HEK293T (cell line): Measurements from ENCODE around the gene MRPS9.

Experiments used
- CTCF ChIA-PET: fragments of 350-600 bp; formaldehyde crosslinking; extraction: SDS; loops from one replicate; lab custom pipeline; 2021; ENCODE audit warnings: antibody characterized with exemption, inconsistent platforms; lab: Yijun Ruan, JAX
- POLR2A ChIA-PET: fragments of 350-600 bp; formaldehyde crosslinking; extraction: SDS; loops from one replicate; lab custom pipeline; 2020; ENCODE audit warnings: antibody characterized with exemption, inconsistent platforms; lab: Yijun Ruan, JAX
- DNase-seq: peaks from one replicate; pipeline ENCODE4 v3.0.0; 2012; ENCODE audit warnings: mixed read lengths; ENCODE audit errors: extremely low spot score
- ARNT ChIP-seq: fragments of 450-650 bp; IDR thresholded peaks from 2 replicates; pipeline ENCODE4 v1.6.1; 2017; ENCODE audit warnings: mild to moderate bottlenecking
- BHLHE40 ChIP-seq: fragments of 450-650 bp; IDR thresholded peaks from 2 replicates; pipeline ENCODE4 v1.6.1; 2016; ENCODE audit warnings: mild to moderate bottlenecking, moderate library complexity, borderline replicate concordance
- CTBP1 ChIP-seq: fragments of 450-650 bp; IDR thresholded peaks from 2 replicates; pipeline ENCODE4 v1.6.1; 2016; ENCODE audit warnings: borderline replicate concordance
- ELF4 ChIP-seq: fragments of 450-650 bp; IDR thresholded peaks from 2 replicates; pipeline ENCODE4 v1.6.1; 2017; ENCODE audit warnings: antibody characterized with exemption
- FOXA1 ChIP-seq: fragments of 450-650 bp; IDR thresholded peaks from 2 replicates; pipeline ENCODE4 v1.6.1; 2016; ENCODE audit warnings: mild to moderate bottlenecking
- FOXK2 ChIP-seq: fragments of 450-650 bp; IDR thresholded peaks from 2 replicates; pipeline ENCODE4 v1.6.1; 2016; ENCODE audit warnings: mild to moderate bottlenecking
- FOXM1 ChIP-seq: fragments of 450-650 bp; IDR thresholded peaks from 2 replicates; pipeline ENCODE4 v1.6.1; 2017; ENCODE audit warnings: mild to moderate bottlenecking, borderline replicate concordance
- HDGF ChIP-seq: fragments of 450-650 bp; IDR thresholded peaks from 2 replicates; pipeline ENCODE4 v1.6.1; 2017; ENCODE audit warnings: antibody characterized with exemption, borderline replicate concordance
- L3MBTL2 ChIP-seq: fragments of 450-650 bp; conservative IDR thresholded peaks from 2 replicates; pipeline ENCODE4 v1.6.1; 2016; ENCODE audit warnings: mild to moderate bottlenecking
- LEF1 ChIP-seq: fragments of 450-650 bp; IDR thresholded peaks from 2 replicates; pipeline ENCODE4 v1.6.1; 2017; ENCODE audit warnings: mild to moderate bottlenecking, borderline replicate concordance
- NFRKB ChIP-seq: fragments of 450-650 bp; IDR thresholded peaks from 2 replicates; pipeline ENCODE4 v1.6.1; 2016; ENCODE audit warnings: mild to moderate bottlenecking, moderate library complexity
- PKNOX1 ChIP-seq: fragments of 450-650 bp; IDR thresholded peaks from 2 replicates; pipeline ENCODE4 v1.6.1; 2016
- SP1 ChIP-seq: fragments of 450-650 bp; IDR thresholded peaks from 2 replicates; pipeline ENCODE4 v1.6.1; 2017
- SUZ12 ChIP-seq: fragments of 450-650 bp; IDR thresholded peaks from 2 replicates; pipeline ENCODE4 v1.6.1; 2016; ENCODE audit warnings: mild to moderate bottlenecking
- TARDBP ChIP-seq: fragments of 450-650 bp; IDR thresholded peaks from 2 replicates; pipeline ENCODE4 v1.6.1; 2016
- ZNF384 ChIP-seq: fragments of 450-650 bp; IDR thresholded peaks from 2 replicates; pipeline ENCODE4 v1.6.1; 2016

MRPS9 gene

GRCh38 chr2:105038383-105039061, 653 bp downstream of the MRPS9 start:
- DNase-seq: no peak
- ChIA-PET POLR2A (interaction anchor here (0.6 to 1.9 kb wide), 13 partner anchors 11 to 189 kb away, joined by 3 to 11 read pairs (median 3); no protein-coding TSS in a partner anchor), CTCF (no interaction called here)
- TF ChIP-seq L3MBTL2 (peak; percentile 8; the same call in 1 of the 2 replicates), FOXA1 (no peak)

- DNase-seq: no peak
- ChIA-PET POLR2A (interaction anchor here (0.6 kb wide), 1 partner anchor 164 kb away, joined by 3 read pairs; no protein-coding TSS in a partner anchor), CTCF (no interaction called here)
- TF ChIP-seq ARNT: no peak
- no peak for TF ChIP-seq SUZ12
- TF ChIP-seq ZNF384: no peak
- TF ChIP-seq BHLHE40: no peak
- TF ChIP-seq LEF1: no peak
- TF ChIP-seq PKNOX1: no peak
- no peak for TF ChIP-seq L3MBTL2
- TF ChIP-seq SP1: no peak
- TF ChIP-seq FOXA1: no peak
- TF ChIP-seq CTBP1: no peak
- TF ChIP-seq FOXK2: no peak
- TF ChIP-seq NFRKB: no peak
Measured at GRCh38 chr2:105039559-105039958, 1.7 kb downstream of the MRPS9 start.

- POLR2A ChIA-PET: no interaction called here
- CTCF ChIA-PET: no interaction called here
- TF ChIP-seq PKNOX1 (no peak), SP1 (no peak), FOXA1 (no peak), NFRKB (no peak), TARDBP (no peak), SUZ12 (no peak), BHLHE40 (no peak), L3MBTL2 (no peak), ELF4 (no peak), HDGF (no peak), FOXM1 (no peak), FOXK2 (no peak), ARNT (no peak), LEF1 (no peak), CTBP1 (no peak), ZNF384 (no peak)
- no peak for DNase-seq
Measured at GRCh38 chr2:105042189-105042588, 4.3 kb downstream of the MRPS9 start.

DNA sequence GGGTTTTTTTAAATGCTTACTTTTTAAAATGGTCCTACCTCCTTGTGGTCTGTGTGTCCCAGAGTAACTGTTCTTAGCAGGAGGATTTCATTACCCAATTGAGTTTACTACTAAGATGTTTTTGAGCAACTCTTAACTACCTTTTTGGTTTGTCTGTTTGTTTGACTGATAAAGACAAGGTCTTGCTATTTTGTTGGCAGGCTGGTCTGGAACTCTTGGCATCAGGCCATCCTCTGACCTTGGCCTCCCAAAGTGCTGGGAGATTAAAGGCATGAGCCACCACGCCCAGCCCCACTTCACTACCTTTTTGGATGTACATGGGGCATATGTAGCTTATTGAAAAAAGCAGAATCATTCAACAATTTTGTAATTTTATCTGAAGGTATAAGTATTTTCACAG, 14.9 kb downstream of the MRPS9 start:
- CTCF ChIA-PET: no interaction called here
- no peak for DNase-seq
- TF ChIP-seq SP1 (no peak), TARDBP (no peak), FOXM1 (no peak), HDGF (no peak), NFRKB (no peak)
- POLR2A ChIA-PET: no interaction called here

GRCh38 chr2:105055613-105056012, 17.7 kb downstream of the MRPS9 start:
- CTCF ChIA-PET: interaction anchor here (0.7 kb wide), 1 partner anchor 203 kb away, joined by 4 read pairs; no protein-coding TSS in a partner anchor
- POLR2A ChIA-PET: no interaction called here
- DNase-seq: no peak

DNA sequence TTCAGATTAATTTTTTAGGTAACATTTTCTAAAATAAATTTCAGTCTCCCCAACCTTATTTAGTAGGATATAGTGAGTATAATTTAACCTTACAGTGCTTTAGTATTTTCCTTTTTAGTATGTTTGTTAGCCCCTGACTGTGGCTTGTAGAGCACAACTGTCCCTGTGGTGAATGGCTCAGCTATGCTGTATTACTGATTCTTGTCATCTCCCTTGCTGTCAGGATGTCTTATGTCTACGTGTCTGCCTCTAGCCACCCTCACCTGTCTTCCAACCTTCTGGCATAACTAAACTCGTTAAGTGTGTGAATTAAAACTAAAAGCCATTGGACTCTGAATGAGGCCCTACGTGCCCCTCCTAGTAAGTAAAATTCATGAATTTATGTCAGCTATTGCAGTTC, 18.4 kb downstream of the MRPS9 start:
- CTCF ChIA-PET: no interaction called here
- DNase-seq: no peak
- TF ChIP-seq PKNOX1 (no peak), CTBP1 (no peak), FOXA1 (no peak), SUZ12 (no peak), HDGF (no peak), BHLHE40 (no peak), ARNT (no peak), ELF4 (no peak), L3MBTL2 (no peak), FOXK2 (no peak), LEF1 (no peak), FOXM1 (no peak), ZNF384 (no peak), NFRKB (no peak), TARDBP (no peak), SP1 (no peak)
- POLR2A ChIA-PET: no interaction called here

More at GRCh38 chr2:105055613-105056012, 17.7 kb downstream of the MRPS9 start:
- TF ChIP-seq ZNF384 (no peak), ARNT (no peak), L3MBTL2 (no peak), BHLHE40 (no peak), SUZ12 (no peak), NFRKB (no peak), SP1 (no peak), LEF1 (no peak), FOXK2 (no peak), TARDBP (no peak), CTBP1 (no peak), FOXA1 (no peak), FOXM1 (no peak), HDGF (no peak), ELF4 (no peak), PKNOX1 (no peak)
